ENCODE measurements around the gene ETV3L. TPM values are rescaled to one million over a fixed set of nuclear protein-coding genes. Genes with fewer than 3 reads are reported as not detected.

ETV3L gene
- total RNA-seq, 1 experiment from 2014 or later, result not detected

DNA sequence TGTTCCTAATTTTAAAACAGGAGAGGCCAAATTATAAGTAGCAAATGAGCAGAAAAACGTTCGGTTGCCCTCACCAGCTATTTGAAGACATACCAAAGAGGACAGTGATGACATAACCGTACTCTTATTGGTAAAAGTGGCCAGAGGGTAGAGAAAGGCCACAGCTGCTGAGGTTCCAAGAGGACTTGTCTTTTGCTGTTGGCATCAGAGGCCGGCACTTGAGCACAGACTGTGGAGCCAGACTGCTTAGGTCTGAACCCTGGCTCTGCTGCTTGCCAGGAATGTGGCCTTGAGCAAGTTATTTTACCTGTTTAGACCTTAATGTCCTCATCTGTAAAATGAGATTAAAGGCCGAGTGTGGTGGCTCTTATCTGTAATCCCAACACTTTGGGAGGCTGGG, 14.9 kb downstream of the ETV3L start:
- no peak for ATAC-seq
- ChIA-PET RAD21 (ENCODE audit: low non-redundant PET in 1 of 2, low total read pairs in 2 of 2, uncharacterized antibody in 2 of 2, unreplicated experiment in 2 of 2) (no interaction called here), POLR2A (no interaction called here), CTCF (interaction anchor here (2.3 kb wide), 1 partner anchor 10 kb away, joined by 9 read pairs; no protein-coding TSS in a partner anchor)
- Histone ChIP-seq H3K36me3 (ENCODE audit: control insufficient read depth in 1 of 2, insufficient read depth in 2 of 2, low read length in 2 of 2) (no peaks in the 10 kb centered on the region), H3K27ac (ENCODE audit: low read depth, low read length) (no peak overlapping the region), H3K27me3 (ENCODE audit: insufficient read depth, low read length) (no peaks in the 10 kb centered on the region), H3K4me1 (ENCODE audit: control insufficient read depth in 1 of 2, insufficient read depth in 2 of 2, low read length in 2 of 2) (no peaks in the 10 kb centered on the region), H3K9me3 (ENCODE audit: control insufficient read depth in 1 of 2, insufficient read depth in 1 of 2, low read depth in 1 of 2, low read length in 2 of 2) (no peaks in the 10 kb centered on the region), H3K4me2 (ENCODE audit: low read length) (no peak overlapping the region), H2AFZ (ENCODE audit: low read depth, low read length, poor library complexity, severe bottlenecking) (no peak overlapping the region), H3K9me2 (ENCODE audit: insufficient read depth) (no peaks in the 10 kb centered on the region), H3K79me2 (ENCODE audit: insufficient read depth, low read length) (no peaks in the 10 kb centered on the region), H3K9ac (ENCODE audit: low read length) (no peak overlapping the region), H3K4me3 (replicated peaks in 1 of 2; ENCODE audit: low read depth in 1 of 2, low read length in 2 of 2) (no peak overlapping the region), H4K20me1 (ENCODE audit: insufficient read depth) (no peaks in the 10 kb centered on the region)
- no peak for DNase-seq (ENCODE audit: low read depth, low spot score)
- TF ChIP-seq ZNF274 (IDR thresholded peaks at IDR 0.05; ENCODE audit: low read depth, low read length) (no peak), ZFX (IDR thresholded peaks at IDR 0.05) (no peak), ELF1 (IDR thresholded peaks at IDR 0.05; ENCODE audit: borderline replicate concordance, low read depth) (no peak), EZH2phosphoT487 (IDR thresholded peaks at IDR 0.05; ENCODE audit: borderline replicate concordance) (no peak), RAD21 (IDR thresholded peaks at IDR 0.05; ENCODE audit: low read depth) (no peak), CEBPB (IDR thresholded peaks at IDR 0.05; ENCODE audit: low read depth) (no peak), FOSL1 (IDR thresholded peaks at IDR 0.05; ENCODE audit: low read depth) (no peak), SP1 (IDR thresholded peaks at IDR 0.05; ENCODE audit: low read depth) (no peak), SRF (IDR thresholded peaks at IDR 0.05; ENCODE audit: low read depth) (no peak), EGR1 (IDR thresholded peaks at IDR 0.05; ENCODE audit: low read depth) (no peak), TCF7L2 (IDR thresholded peaks at IDR 0.05; ENCODE audit: borderline replicate concordance, extremely low read depth, insufficient read depth, insufficient read length) (no peak)
- TF ChIP-seq, protein P1, sequence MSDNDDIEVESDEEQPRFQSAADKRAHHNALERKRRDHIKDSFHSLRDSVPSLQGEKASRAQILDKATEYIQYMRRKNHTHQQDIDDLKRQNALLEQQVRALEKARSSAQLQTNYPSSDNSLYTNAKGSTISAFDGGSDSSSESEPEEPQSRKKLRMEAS (IDR thresholded peaks at IDR 0.05), result no peak
- TF ChIP-seq, protein P2, sequence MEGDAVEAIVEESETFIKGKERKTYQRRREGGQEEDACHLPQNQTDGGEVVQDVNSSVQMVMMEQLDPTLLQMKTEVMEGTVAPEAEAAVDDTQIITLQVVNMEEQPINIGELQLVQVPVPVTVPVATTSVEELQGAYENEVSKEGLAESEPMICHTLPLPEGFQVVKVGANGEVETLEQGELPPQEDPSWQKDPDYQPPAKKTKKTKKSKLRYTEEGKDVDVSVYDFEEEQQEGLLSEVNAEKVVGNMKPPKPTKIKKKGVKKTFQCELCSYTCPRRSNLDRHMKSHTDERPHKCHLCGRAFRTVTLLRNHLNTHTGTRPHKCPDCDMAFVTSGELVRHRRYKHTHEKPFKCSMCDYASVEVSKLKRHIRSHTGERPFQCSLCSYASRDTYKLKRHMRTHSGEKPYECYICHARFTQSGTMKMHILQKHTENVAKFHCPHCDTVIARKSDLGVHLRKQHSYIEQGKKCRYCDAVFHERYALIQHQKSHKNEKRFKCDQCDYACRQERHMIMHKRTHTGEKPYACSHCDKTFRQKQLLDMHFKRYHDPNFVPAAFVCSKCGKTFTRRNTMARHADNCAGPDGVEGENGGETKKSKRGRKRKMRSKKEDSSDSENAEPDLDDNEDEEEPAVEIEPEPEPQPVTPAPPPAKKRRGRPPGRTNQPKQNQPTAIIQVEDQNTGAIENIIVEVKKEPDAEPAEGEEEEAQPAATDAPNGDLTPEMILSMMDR (IDR thresholded peaks at IDR 0.05 in 2 of 3, conservative IDR thresholded peaks at IDR 0.05 in 1 of 3; ENCODE audit: borderline replicate concordance in 1 of 3, insufficient read depth in 1 of 3, low read depth in 2 of 3, low read length in 2 of 3), result no peak
- TF ChIP-seq, protein P3, sequence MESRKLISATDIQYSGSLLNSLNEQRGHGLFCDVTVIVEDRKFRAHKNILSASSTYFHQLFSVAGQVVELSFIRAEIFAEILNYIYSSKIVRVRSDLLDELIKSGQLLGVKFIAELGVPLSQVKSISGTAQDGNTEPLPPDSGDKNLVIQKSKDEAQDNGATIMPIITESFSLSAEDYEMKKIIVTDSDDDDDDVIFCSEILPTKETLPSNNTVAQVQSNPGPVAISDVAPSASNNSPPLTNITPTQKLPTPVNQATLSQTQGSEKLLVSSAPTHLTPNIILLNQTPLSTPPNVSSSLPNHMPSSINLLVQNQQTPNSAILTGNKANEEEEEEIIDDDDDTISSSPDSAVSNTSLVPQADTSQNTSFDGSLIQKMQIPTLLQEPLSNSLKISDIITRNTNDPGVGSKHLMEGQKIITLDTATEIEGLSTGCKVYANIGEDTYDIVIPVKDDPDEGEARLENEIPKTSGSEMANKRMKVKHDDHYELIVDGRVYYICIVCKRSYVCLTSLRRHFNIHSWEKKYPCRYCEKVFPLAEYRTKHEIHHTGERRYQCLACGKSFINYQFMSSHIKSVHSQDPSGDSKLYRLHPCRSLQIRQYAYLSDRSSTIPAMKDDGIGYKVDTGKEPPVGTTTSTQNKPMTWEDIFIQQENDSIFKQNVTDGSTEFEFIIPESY (IDR thresholded peaks at IDR 0.05; ENCODE audit: extremely low read depth, insufficient replicate concordance, low read length), result no peak
- no TSS peak for BruUV-seq (replicated peaks)
- intact Hi-C loops (cut with micrococcal nuclease), result loop anchor here (10.0 kb wide), 1 partner anchor 400 kb away; no protein-coding TSS in a partner anchor

Data from HCT116 (cell line).